ENCODE data around the gene LCAT.

Gene LCAT

GRCh38 chr16:67968400-67969253, 24.7 kb upstream of the LCAT start, which contains the start of gene SLC12A4:
Gene SLC12A4, minus strand, starts transcription at chr16:67968637. Its CDS starts 84 bp downstream, at chr16:67968553.
- peak; percentile 54 for DNase-seq

DNA sequence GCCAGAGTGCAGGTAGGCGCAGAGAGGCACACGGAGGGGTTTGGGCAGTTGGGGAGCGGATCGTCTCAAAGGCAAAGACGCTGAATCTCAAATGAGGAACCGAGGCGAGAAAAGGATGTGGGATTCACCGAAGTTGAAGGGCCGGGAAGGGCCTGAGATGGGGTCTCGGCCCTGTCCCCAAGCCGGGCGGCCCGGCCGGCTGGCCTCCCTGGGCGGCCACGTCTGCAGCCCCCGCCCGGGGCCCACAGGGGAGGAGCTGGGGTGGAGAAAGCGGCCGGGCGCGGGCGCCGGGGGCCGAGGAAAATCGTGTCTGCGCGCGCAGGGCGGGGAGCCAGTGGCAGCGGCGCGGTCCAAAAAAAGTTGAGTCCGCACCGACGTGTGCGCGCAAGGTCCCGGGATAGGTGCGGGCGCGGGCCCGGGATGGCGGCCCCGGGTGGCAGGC, 24.1 kb upstream of the LCAT start:
- no peak for DNase-seq

DNA sequence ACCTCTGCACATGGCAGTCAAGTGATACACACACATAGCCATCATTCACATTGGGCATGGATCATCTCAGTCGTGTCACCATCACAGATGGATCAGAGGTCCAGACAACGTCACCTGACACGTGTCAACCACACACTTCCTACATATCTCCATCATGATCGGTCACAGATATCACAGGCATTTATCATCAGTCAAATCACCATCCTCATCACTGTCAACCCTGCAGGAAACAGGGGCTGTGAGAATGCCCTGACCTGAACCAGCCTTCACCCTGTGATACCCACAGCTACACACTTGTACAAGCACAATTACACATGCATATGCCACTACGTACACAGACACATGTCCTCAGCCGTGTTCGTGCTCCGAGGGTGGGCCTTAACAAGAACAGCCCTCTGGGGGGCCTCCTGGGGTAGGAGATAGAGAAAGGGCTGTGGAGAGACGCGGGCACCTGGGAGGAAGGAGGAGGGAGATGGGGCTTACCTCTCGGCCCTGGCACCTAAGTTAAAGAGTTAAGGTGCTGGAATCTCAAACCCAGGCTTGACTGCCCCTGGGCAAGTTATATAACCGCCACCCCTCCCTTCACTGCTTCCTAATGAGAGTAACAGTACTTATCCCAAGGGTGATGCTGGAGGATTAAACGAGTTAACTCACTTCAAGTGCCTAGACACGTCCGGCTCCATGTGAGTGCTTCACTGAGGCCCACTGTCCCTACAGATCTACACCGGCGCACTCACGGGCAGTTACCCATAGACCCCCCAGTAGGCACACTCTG, 23.4 kb upstream of the LCAT start:
- DNase-seq = no peak

DNA sequence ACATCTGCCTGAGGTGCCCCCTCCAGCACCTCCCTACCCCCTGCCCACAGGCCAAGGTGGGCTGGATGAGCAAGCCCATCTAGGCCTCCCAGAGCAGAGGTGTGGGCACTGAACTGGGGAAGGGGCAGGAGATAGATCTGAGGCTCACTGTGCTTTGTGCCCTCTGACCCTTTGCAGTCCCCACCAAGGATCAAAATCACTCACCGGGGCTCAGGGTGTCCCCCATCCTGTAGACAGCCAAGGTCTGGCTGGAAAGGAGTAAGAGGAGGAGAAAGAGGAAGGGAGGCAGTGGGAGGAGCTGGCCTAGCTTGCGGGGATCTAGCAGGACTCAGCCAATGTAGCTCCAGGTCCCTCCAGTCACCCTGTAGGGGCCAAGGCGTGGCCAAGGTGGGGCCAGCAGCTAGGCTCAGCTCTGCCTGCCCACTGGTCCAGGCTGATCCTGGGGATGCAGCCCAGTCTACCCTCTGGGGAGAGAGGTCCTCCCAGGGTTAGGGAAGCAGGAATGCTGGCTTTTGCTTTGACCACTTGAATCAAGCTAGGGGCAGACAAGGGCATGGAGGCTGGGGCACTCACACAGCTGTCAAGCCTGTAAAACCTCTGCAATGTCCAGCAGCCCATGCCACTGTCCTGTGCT, 22.7 kb upstream of the LCAT start:
- DNase-seq = no peak

DNA sequence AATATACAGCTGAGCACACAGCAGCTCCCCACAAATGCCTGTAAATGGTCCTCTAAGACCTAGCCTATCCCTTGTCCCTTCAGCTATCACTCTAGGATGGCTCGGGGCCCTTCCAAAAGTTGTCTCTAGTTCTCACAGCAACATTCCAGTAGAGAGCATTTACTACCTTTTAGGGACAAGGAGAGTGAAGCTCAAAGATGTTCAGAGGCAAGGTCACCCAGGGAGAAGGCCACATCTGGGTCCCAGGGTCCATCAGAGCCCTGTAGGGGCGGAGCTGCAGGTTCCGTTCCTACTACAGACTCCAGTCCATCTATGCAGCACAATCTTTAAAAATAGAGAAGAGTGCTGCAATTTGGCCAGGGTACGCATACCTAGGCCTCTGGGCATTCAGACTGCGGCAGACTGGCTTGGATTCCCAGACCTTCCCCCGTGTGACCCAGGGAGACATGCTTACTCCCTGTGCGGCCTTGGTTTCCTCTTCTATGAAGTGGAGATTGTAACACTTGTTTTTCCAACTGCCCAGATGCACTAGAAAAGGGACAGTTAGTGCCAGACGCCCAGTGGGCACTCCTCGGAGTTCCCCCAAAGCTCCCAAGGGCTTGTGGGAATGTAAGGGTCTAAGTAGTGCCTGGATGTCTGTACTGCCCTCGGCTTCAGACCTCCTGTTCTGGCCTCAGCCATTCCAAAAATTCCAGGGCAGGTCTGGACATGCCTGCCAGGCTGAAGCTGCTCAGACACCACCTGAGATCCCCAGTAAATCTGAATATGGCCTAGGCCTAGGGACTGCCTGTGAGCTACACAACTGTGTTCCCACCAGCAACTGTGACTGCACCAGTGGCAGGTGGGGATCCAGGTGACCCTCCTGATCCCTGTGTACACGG, 22.0 kb upstream of the LCAT start:
- DNase-seq = no peak

DNA sequence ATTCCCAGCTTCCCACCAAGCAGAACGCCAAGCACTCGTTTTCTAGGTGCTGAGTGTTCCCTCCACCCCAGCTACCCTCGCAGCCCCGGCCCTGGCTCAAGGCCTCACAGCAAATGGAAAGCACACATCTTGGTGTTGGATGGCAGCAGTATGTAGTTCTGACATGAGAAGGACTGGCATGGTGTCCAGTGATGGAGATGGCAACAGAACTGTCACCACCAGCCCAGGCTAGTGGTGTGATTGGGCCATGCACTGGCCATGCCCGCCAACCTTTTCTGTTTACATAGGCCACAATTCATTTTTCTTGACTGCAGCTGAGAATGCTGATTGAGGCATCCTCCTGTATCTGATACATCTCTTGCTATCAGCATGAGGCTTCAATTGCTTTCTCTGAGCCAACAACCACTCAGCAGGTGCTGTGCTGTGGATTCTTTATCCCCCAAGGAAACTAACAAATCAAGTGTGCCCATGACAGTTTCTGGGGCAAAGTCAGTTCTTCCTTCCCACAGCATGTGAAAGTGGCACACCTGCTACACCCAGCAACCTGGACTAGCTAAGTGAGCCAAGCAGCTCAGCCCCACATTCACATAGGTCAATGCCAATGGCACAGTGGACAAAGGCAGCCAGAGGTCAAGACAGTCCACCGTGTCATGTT, 20.7 kb upstream of the LCAT start:
- DNase-seq = no peak

DNA sequence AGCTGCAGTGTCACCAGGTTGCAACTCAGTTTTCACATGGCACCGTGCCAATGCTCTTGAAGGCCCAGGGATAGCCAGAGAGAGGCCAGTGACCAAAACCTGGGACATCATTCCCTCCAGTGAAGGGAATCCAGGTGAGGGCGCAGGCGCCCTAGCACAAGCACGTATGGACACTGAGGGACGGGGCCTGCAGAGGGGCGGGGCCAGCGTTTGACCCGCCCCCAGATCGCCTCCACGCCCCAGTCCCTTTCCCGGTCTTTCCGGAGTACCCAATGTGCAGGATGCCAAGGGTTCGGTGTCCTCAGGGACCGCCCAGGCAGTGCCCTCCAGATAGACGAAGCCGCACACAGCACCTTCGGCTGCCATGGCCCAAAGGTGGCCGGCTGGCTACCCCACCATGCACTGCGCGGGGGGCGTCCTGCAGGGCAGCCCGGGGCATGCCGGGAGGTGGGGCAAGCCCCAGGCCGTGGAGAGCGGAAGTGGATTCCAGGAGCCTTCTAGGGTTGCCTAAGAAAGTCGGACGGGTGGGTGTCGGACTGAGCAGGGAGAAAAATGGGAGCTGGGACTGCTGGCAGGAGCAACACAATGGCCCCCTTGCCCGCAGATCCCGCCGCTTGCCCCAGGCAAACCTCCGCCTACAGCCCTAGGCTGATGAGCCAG, 19.9 kb upstream of the LCAT start:
- no peak for DNase-seq

- DNase-seq = no peak
These were observed 19.4 kb upstream of the LCAT start for GRCh38 chr16:67963292-67963661.

DNA sequence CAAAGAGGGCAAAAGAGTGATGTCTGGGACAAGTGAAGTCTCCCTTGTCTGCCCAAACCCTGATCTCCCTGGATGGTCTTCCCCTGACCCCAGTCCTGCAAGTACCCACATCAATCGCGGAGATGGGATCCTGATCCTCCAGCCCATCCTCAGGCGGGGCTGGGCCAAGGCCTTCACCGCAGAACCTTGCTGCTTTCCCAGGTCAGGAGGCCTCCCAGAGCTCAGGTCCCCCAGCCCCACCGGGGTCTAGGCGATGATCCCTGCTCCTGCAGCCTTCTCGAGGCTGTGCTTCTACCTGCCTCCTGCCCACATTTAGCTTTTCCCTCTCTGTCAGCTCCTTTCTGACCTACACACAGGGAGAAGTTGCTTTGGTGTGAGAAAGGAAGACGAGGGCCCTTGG, 18.2 kb upstream of the LCAT start:
- no peak for DNase-seq

DNA sequence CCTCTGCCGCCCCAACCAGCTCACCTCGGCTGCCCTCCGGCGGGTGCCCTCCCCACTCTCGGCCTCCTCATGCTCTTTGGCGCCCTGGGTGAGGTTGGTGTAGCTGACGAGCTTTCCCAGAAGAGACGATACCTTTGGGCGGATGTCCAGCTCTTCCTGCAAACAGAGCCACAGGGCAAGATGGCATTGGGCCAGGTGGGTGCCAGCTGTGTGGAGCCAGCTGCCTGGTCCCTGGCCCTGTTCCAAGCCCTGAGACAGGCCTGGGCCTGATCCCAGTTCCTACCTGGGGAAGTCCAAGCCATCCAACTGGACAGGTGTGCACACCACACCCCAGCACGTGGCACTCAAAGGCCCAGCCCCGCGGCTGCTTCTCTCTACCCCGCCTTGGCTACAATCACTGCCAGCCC, 17.6 kb upstream of the LCAT start:
- DNase-seq = peak; percentile 98

- no peak for DNase-seq
These were observed 15.8 kb upstream of the LCAT start for GRCh38 chr16:67959536-67960329.

DNA sequence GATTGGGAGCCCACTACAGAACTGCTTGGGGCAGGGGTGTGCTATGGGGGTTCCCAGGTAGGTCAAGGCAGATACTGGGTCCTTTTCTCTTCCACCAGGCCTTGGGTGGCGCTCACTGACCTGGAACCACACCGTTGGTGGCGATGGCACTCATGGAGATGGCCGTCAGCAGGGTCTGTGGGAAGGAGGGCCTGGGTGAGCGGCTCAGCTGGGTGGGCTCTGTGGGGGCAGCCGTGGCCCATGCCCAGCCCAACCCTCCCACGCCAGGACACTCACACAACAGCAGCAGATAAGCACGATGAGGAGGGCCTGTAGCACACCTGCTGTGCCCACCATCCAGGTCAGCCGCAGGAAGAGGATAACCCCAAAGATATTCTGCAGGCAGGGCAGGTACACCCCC, 13.7 kb upstream of the LCAT start:
- no peak for DNase-seq

- DNase-seq = no peak
These were observed 10.7 kb upstream of the LCAT start for GRCh38 chr16:67954421-67955196.

DNA sequence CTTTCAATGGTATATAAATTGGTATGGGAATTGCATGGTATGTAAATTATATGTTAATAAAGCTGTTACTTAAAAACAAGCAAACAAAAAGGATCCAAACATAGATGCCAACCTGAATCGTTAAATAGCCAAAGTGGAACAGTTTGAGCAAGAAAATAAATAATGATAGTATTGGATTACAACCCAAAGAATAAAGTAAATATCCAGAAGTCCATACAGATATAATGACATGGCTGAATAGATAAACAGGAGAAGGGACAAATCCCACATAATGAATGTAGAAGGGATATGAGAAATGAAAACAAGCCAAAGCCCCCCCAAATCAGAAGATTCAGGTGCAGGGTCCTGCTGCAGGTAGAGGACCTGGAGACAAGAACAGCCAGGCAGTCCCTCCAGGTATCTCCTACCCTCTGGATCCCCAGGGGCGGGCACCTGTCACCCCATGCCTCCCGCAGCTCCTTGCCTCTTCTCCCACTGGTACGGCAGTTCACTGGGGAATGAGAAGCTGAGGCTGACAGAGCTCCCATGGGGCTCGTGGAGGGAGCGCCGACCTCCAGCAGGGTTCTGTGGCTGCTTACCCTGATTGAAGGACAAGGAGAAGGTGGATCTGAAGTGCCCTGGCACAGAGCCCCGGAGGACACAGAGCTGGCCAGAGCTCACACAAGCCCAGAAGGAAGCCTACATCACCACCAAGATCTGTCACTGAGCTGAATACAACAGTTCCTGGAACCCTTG, 9.9 kb upstream of the LCAT start:
- no peak for DNase-seq

DNA sequence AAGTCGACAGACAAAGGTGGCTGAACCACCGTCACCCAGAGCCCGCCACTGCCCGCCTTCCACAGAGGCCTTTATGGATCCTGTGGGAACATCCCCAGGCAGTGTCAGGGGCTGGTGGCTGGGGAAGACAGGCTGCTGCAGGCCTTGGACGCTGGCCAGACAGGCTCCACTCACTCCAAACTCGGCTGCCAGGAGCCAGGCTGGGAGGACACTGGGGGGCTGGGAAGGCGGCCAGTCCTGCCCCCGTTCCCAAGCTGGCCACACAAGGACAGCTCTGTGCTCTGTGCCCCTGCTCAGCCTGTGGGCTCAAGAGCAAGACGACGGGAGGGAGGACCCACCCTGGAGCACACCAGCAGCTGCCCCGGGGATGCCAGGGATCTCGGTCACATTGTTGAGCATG, 7.6 kb upstream of the LCAT start:
- no peak for DNase-seq

DNA sequence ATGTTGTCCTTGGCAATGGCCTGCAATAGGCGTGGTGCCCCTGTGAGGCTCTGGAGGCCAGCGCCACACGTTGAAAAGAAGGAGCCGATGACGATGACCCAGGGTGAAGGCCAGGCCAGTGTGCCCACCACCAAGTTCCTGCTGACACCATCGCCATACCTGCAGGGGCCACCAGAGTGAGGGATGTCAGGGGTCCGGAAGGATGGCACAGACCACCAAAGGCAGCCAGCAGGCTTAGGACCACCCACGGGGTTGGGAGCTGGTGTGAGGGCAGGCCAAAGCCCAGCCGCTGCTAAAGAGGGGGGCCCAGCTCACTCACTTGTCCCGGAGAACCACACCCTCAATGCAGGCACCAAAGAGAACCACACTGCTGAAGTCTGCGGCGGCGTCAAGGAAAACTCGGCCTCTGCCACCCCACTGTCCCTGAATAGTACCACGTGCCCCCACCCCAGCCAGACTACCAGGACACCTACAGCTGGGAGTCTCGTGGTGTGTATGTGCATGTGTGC, 6.5 kb upstream of the LCAT start:
- DNase-seq = no peak

DNA sequence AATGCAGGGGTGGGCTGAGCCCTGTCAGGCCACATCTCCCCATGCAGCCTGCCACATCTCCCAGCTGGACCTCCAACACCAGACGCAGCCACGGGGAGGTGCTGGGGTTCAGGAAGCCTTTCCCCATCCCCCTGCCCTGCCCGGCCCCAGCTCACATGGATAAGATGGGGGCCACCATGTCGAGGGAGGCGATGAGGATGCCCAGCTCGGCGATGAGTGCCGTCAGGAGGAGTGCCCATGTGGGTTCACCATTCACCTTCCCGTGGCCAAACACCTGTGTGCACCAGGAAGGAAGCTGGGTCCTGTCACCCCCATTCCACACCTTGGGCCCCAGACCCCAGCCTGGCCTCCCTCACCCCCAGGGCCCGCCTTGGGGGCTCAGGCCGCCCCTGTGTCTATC, 5.7 kb upstream of the LCAT start:
- no peak for DNase-seq

- DNase-seq = no peak
These were observed 4.1 kb upstream of the LCAT start for GRCh38 chr16:67948015-67948414.

All from DMS153 (cell line).